Measurements from ENCODE around the gene PRRC1. TPM values are rescaled to one million over a fixed set of nuclear protein-coding genes. Genes with fewer than 3 reads are reported as not detected.

Gene PRRC1
- polyA plus RNA-seq, 3 donors, result 10.8 to 20.6 (median 17.9) TPM

- Histone ChIP-seq H3K4me1 (ENCODE audit: control insufficient read depth in 1 of 2, insufficient read depth in 2 of 2, low read length in 2 of 2) (no peaks in the 10 kb centered on the region), H3K9me3 (replicated peaks in 1 of 2; ENCODE audit: control insufficient read depth in 1 of 2, insufficient read depth in 1 of 2, low read length in 2 of 2) (no peaks in the 10 kb centered on the region), H3K9ac (ENCODE audit: insufficient read depth, low read length, poor library complexity, severe bottlenecking) (no peak overlapping the region), H4K20me1 (ENCODE audit: insufficient read depth, low read length) (no peaks in the 10 kb centered on the region), H3K27me3 (ENCODE audit: control insufficient read depth in 2 of 2, insufficient read depth in 2 of 2, low read length in 2 of 2) (no peaks in the 10 kb centered on the region), H3K4me3 (replicated peaks in 1 of 3; ENCODE audit: low read depth in 2 of 3, low read length in 3 of 3) (no peak overlapping the region), H3K4me2 (replicated peaks; ENCODE audit: extremely low read depth, low read length, poor library complexity, severe bottlenecking) (no peak overlapping the region), H3K79me2 (ENCODE audit: insufficient read depth, low read length) (no peaks in the 10 kb centered on the region), H3K36me3 (replicated peaks in 1 of 2; ENCODE audit: control insufficient read depth in 1 of 2, insufficient read depth in 2 of 2, low read length in 2 of 2) (peaks cover 67 to 84% of the 10 kb centered on the region in 2 donors), H3K27ac (ENCODE audit: low read depth in 1 of 2, low read length in 2 of 2) (no peak overlapping the region), H2AFZ (ENCODE audit: insufficient read depth, low read depth, low read length, poor library complexity, severe bottlenecking) (no peak overlapping the region)
- Mint-ChIP-seq H3K27me3 (ENCODE audit: low read depth in 3 of 3) (no peaks in the 10 kb centered on the region), H3K4me1 (no peaks in the 10 kb centered on the region), H3K4me3 (no peak overlapping the region), H3K36me3 (peaks cover 51 to 68% of the 10 kb centered on the region in 2 donors), H3K27ac (no peak overlapping the region), H3K9me3 (no peaks in the 10 kb centered on the region)
- DNase-seq, result no peak
- intact Hi-C loops (cut with micrococcal nuclease), result no loop called here
- WGBS (ENCODE audit: insufficient coverage), result no CpG with 5 or more reads among the region's 9 CpGs
- TF ChIP-seq, protein P1, sequence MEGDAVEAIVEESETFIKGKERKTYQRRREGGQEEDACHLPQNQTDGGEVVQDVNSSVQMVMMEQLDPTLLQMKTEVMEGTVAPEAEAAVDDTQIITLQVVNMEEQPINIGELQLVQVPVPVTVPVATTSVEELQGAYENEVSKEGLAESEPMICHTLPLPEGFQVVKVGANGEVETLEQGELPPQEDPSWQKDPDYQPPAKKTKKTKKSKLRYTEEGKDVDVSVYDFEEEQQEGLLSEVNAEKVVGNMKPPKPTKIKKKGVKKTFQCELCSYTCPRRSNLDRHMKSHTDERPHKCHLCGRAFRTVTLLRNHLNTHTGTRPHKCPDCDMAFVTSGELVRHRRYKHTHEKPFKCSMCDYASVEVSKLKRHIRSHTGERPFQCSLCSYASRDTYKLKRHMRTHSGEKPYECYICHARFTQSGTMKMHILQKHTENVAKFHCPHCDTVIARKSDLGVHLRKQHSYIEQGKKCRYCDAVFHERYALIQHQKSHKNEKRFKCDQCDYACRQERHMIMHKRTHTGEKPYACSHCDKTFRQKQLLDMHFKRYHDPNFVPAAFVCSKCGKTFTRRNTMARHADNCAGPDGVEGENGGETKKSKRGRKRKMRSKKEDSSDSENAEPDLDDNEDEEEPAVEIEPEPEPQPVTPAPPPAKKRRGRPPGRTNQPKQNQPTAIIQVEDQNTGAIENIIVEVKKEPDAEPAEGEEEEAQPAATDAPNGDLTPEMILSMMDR (IDR thresholded peaks at IDR 0.05), result no peak
Observed at GRCh38 chr5:127551410-127552041, 34.1 kb downstream of the PRRC1 start.

DNA sequence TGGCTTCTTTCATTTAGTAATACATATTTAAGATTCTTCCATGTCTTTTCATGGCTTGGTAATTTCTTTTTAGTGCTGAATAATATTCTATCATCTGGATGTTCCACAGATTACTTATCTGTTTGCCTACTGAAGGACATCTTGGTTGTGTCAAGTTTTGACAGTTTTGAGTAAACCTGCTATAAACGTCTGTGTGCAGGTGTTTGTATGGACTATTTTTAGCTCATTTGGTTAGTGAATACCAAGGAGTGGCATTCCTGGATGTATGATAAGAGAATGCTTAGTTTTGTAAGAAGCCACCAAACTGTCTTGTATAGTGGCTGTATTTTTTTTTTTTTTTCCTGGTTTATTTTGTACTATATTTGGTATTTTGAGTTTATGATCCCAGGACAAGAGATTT, 38.4 kb downstream of the PRRC1 start:
- Mint-ChIP-seq H3K9me3 (no peaks in the 10 kb centered on the region), H3K4me3 (no peak overlapping the region), H3K27me3 (ENCODE audit: low read depth in 3 of 3) (no peaks in the 10 kb centered on the region), H3K36me3 (peaks cover 34 to 36% of the 10 kb centered on the region in 2 donors), H3K4me1 (no peaks in the 10 kb centered on the region), H3K27ac (no peak overlapping the region)
- TF ChIP-seq, protein P1 (IDR thresholded peaks at IDR 0.05), result no peak
- Histone ChIP-seq H3K9me3 (replicated peaks in 1 of 2; ENCODE audit: control insufficient read depth in 1 of 2, insufficient read depth in 1 of 2, low read length in 2 of 2) (no peaks in the 10 kb centered on the region), H3K79me2 (ENCODE audit: insufficient read depth, low read length) (no peaks in the 10 kb centered on the region), H3K4me2 (replicated peaks; ENCODE audit: extremely low read depth, low read length, poor library complexity, severe bottlenecking) (no peak overlapping the region), H2AFZ (ENCODE audit: insufficient read depth, low read depth, low read length, poor library complexity, severe bottlenecking) (no peak overlapping the region), H3K4me1 (ENCODE audit: control insufficient read depth in 1 of 2, insufficient read depth in 2 of 2, low read length in 2 of 2) (no peaks in the 10 kb centered on the region), H3K9ac (ENCODE audit: insufficient read depth, low read length, poor library complexity, severe bottlenecking) (no peak overlapping the region), H3K27ac (ENCODE audit: low read depth in 1 of 2, low read length in 2 of 2) (no peak overlapping the region), H3K4me3 (replicated peaks in 1 of 3; ENCODE audit: low read depth in 2 of 3, low read length in 3 of 3) (no peak overlapping the region), H3K27me3 (ENCODE audit: control insufficient read depth in 2 of 2, insufficient read depth in 2 of 2, low read length in 2 of 2) (no peaks in the 10 kb centered on the region), H3K36me3 (replicated peaks in 1 of 2; ENCODE audit: control insufficient read depth in 1 of 2, insufficient read depth in 2 of 2, low read length in 2 of 2) (peaks cover 34 to 47% of the 10 kb centered on the region in 2 donors), H4K20me1 (ENCODE audit: insufficient read depth, low read length) (no peaks in the 10 kb centered on the region)
- intact Hi-C loops (cut with micrococcal nuclease), result no loop called here
- WGBS (ENCODE audit: insufficient coverage), result 60% methylated on average over 1 of the region's 1 CpG
- no peak for DNase-seq

All from CD14-positive monocyte (primary cell).